OCI-LY7 (cell line): ENCODE data around the gene ZDHHC8. TPM values are rescaled to one million over a fixed set of nuclear protein-coding genes. Genes with fewer than 3 reads are reported as not detected.

Experiments used
- BruUV-seq: library from RNA; stranded (reverse); fragments of 400-500 nt; replicated peaks from 2 replicates; lab custom pipeline; 2021; lab: Mats Ljungman, UMichigan
- CTCF ChIA-PET: fragments of 300-600 bp; sonication (Branson Sonifier 250); formaldehyde crosslinking; loops from one replicate; lab custom pipeline; 2022; ENCODE audit warnings: antibody characterized with exemption; ENCODE audit not compliant: unreplicated experiment; lab: Charles Lee
- POLR2A ChIA-PET: fragments of 300-600 bp; sonication (Branson Sonifier 250); formaldehyde crosslinking; loops from one replicate; lab custom pipeline; 2022; ENCODE audit warnings: antibody characterized with exemption; lab: Charles Lee
- DNase-seq: peaks from one replicate; pipeline ENCODE4 v3.0.0-alpha.2; 2015; ENCODE audit warnings: low spot score
- H2AFZ ChIP-seq: fragments of 200-600 bp; sonication (generic), shearing (Covaris generic); 2 replicates; pipeline ENCODE4 v1.6.1; 2014; ENCODE audit warnings: mild to moderate bottlenecking, antibody characterized with exemption, low read length, moderate library complexity
- H3K27ac ChIP-seq: fragments of 200-600 bp; sonication (generic); 2 replicates; pipeline ENCODE4 v1.5.1; 2014; ENCODE audit warnings: mixed run types, low read depth, mild to moderate bottlenecking, moderate library complexity, low read length, inconsistent platforms; ENCODE audit not compliant: poor library complexity, severe bottlenecking
- H3K36me3 ChIP-seq: fragments of 200-600 bp; sonication (generic); 2 replicates; pipeline ENCODE4 v1.6.1; 2014; ENCODE audit warnings: mild to moderate bottlenecking, antibody characterized with exemption, low read length, moderate library complexity, mixed read lengths; ENCODE audit not compliant: insufficient read depth
- H3K4me1 ChIP-seq: fragments of 200-600 bp; sonication (generic); 2 replicates; pipeline ENCODE4 v1.5.1; 2014; ENCODE audit warnings: mild to moderate bottlenecking, low read length; ENCODE audit not compliant: insufficient read depth, poor library complexity, severe bottlenecking
- H3K4me2 ChIP-seq: fragments of 200-600 bp; sonication (generic); 2 replicates; pipeline ENCODE4 v1.6.1; 2014; ENCODE audit warnings: mild to moderate bottlenecking, low read length
- H3K4me3 ChIP-seq: fragments of 200-600 bp; sonication (generic); 2 replicates; pipeline ENCODE4 v1.5.1; 2014; ENCODE audit warnings: mild to moderate bottlenecking, low read depth, low read length; ENCODE audit not compliant: poor library complexity, severe bottlenecking
- H3K79me2 ChIP-seq: fragments of 200-600 bp; sonication (generic); 2 replicates; pipeline ENCODE4 v1.6.1; 2016; ENCODE audit warnings: low read depth, mild to moderate bottlenecking, low read length, moderate library complexity, mixed read lengths; ENCODE audit not compliant: insufficient read depth
- H3K9me2 ChIP-seq: fragments of 200-600 bp; sonication (generic); 2 replicates; pipeline ENCODE4 v1.6.1; 2016; ENCODE audit warnings: mild to moderate bottlenecking, low read length, mixed read lengths; ENCODE audit not compliant: insufficient read depth
- H3K9me3 ChIP-seq: fragments of 200-600 bp; sonication (generic); 2 replicates; pipeline ENCODE4 v1.6.1; 2014; ENCODE audit warnings: mild to moderate bottlenecking, mixed run types, low read length, mixed read lengths
- H4K20me1 ChIP-seq: fragments of 200-600 bp; sonication (generic); 2 replicates; pipeline ENCODE4 v1.6.1; 2014; ENCODE audit warnings: mild to moderate bottlenecking, antibody characterized with exemption, low read length, moderate library complexity, mixed read lengths; ENCODE audit not compliant: insufficient read depth
- EZH2phosphoT487 ChIP-seq: fragments of 200-600 bp; sonication (generic); IDR thresholded peaks from 2 replicates; pipeline ENCODE4 v1.6.1; 2018; ENCODE audit warnings: low read depth, borderline replicate concordance, mild to moderate bottlenecking, mixed run types, antibody characterized with exemption, low read length, moderate library complexity, mixed read lengths
- intact Hi-C: fragments of 100-400 bp; cut with micrococcal nuclease; formaldehyde crosslinking; loops from one replicate; pipeline ENCODE4 v1.10.0; 2022; ENCODE audit not compliant: unreplicated experiment
- total RNA-seq, 2 experiments: library from RNA; depleted of rRNA in 1 of 2; stranded (reverse); fragments of >200 nt in 1 of 2; shearing (Covaris generic) in 1 of 2; gene quantifications; 2 replicates each; pipeline ENCODE4 v1.2.3, GENCODE V29; 2014 to 2022
- TF ChIP-seq, protein P1 (sequence below): fragments of 200-600 bp; sonication (generic); conservative IDR thresholded peaks from 2 replicates; pipeline ENCODE4 v1.5.1; 2014; ENCODE audit warnings: mild to moderate bottlenecking, antibody characterized with exemption, low read length, moderate library complexity, mixed read lengths

Gene ZDHHC8
- total RNA-seq, 2 experiments from 2014 or later = 2.3 to 16.7 TPM

DNA sequence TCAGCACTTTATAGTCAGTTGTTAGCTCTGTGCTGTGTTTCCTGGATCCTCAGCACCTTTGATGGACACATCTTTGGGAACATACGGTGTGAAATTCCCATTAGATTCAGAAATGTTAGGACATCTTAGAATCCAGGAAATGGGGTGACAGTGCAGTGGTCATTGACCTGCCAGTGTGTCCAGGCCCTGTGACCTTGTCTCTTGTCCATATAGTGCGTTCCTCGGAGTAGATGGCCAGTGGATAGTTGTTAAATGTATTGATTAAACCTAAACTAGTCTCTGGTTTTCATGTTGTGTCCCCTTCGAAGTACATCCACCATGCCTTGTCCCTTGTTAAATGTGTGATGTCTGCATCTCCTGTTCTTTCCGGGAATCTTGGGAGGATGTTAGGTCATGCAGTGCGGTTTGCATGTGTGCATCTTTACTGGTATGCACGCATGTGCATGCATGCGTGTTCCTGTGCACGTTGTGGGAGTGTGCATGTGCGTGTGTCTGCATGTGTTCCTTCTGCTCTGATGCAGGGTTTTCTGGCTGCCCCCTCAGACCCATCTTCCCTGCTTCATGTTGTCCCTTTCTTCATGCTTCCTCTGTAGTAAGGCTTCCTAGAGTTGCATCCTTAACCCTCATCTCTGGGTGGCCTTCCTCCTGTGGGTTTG is 47.6 kb upstream of the ZDHHC8 start:
- H3K4me2 ChIP-seq = no peak overlapping the region
- no peak overlapping the region for H3K4me3 ChIP-seq
- H3K9me3 ChIP-seq = no peaks in the 10 kb centered on the region
- ChIA-PET POLR2A (no interaction called here), CTCF (no interaction called here)
- no peak for TF ChIP-seq EZH2phosphoT487
- TF ChIP-seq, protein P1, sequence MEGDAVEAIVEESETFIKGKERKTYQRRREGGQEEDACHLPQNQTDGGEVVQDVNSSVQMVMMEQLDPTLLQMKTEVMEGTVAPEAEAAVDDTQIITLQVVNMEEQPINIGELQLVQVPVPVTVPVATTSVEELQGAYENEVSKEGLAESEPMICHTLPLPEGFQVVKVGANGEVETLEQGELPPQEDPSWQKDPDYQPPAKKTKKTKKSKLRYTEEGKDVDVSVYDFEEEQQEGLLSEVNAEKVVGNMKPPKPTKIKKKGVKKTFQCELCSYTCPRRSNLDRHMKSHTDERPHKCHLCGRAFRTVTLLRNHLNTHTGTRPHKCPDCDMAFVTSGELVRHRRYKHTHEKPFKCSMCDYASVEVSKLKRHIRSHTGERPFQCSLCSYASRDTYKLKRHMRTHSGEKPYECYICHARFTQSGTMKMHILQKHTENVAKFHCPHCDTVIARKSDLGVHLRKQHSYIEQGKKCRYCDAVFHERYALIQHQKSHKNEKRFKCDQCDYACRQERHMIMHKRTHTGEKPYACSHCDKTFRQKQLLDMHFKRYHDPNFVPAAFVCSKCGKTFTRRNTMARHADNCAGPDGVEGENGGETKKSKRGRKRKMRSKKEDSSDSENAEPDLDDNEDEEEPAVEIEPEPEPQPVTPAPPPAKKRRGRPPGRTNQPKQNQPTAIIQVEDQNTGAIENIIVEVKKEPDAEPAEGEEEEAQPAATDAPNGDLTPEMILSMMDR = no peak
- H3K79me2 ChIP-seq = peaks cover 55% of the 10 kb centered on the region
- H3K4me1 ChIP-seq = peaks cover 39% of the 10 kb centered on the region
- H4K20me1 ChIP-seq = 0 out of 2 replicates have a peak, but pooled peaks cover 3% of the 10 kb centered on the region
- intact Hi-C loops = loop anchor here (5.0 kb wide), 1 partner anchor 122 kb away; no protein-coding TSS in a partner anchor
- BruUV-seq = no TSS peak
- DNase-seq = no peak
- peaks cover 37% of the 10 kb centered on the region for H3K36me3 ChIP-seq
- H3K9me2 ChIP-seq = no peaks in the 10 kb centered on the region
- no peak overlapping the region for H3K27ac ChIP-seq
- no peak overlapping the region for H2AFZ ChIP-seq

DNA sequence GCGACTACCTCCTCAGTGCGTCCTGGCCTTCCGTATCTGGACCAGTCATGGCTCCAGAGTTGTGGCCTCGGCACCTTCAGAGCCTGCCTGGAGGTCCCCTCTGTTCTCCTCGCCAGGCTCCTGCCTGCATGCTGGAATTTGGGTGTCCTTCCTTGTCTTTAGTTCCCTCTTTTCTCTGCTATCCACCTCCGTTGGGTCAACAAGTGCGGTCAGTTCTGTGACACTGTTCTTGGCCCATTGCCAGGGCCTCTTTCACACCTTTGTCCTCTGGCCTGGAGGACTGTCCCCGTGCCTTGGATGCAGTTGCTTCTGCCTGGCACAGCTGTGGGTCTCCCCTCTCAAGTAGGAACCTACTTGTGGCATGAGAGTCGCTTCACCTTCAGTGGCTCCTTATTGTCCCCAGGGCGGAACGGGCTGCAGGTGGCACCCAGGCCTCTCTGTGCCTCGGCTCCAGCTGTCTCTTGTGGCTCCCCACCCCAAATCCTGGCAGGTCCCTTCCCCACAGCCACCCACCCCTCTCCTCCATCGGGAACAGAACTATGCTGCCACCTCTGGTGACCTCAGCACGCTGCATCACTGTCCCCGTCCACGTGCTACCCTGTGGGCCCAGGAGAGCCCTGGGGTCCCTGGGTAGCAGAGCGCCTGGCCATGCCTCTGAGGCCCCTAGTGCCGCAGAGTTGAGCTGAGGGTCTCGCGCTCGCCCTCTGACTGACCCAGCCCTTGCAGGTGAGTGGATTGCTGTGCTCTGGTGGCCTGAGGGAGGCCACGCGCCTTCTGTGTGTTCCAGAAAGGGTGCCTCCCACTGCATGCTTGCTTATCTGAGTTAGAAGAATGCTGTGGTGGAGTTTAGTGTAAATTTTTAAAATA is 46.8 kb upstream of the ZDHHC8 start:
- BruUV-seq = no TSS peak
- Histone ChIP-seq H3K4me2 (peak overlapping the region; percentile 14; the same call in 1 of the 2 replicates), H3K36me3 (peaks cover 44% of the 10 kb centered on the region), H4K20me1 (0 out of 2 replicates have a peak, but pooled peaks cover 3% of the 10 kb centered on the region), H3K9me3 (no peaks in the 10 kb centered on the region), H3K9me2 (no peaks in the 10 kb centered on the region), H3K79me2 (peaks cover 55% of the 10 kb centered on the region), H2AFZ (no peak overlapping the region), H3K27ac (no peak overlapping the region), H3K4me3 (no peak overlapping the region), H3K4me1 (peaks cover 34% of the 10 kb centered on the region)
- intact Hi-C loops = loop anchor here (5.0 kb wide), 1 partner anchor 122 kb away; no protein-coding TSS in a partner anchor
- POLR2A ChIA-PET = no interaction called here
- DNase-seq = peak; percentile 41
- CTCF ChIA-PET = no interaction called here
- no peak for TF ChIP-seq EZH2phosphoT487
- TF ChIP-seq, protein P1 = peak; percentile 78
